ENCODE data around the gene GPC6. TPM values are rescaled to one million over a fixed set of nuclear protein-coding genes. Genes with fewer than 3 reads are reported as not detected.

GPC6 gene
- total and polyA plus RNA-seq, 9 of the 15 experiments (the other 6 are each of a cell fraction or from before 2014, with no cell fraction given) = under 0.01 to 0.20 (median 0.01) TPM; not detected in 4

DNA sequence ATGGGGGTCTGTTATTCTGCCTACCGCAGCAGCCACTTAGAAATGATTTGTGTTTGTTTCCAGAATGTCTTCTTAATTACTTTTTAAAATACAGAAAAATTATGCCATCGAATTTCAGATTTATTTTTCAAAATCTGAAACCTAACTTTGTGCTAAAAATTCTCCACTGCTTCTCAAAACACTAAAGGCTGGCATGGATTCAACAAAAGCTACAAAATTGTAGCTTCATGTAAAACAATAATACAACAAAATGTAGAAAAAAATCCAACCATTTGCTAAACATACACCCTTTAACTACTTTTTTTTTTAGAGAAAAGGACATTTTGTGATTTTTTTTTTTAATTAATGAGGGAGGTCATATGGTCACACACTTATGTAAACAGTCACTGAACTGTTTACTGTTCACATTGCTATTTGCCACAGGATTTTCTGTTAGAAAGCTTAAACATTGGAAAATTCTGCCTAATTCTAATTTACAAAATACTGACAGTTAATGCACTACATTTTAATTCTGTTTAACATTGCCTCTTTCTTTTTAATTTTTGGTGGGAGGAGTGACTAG lies 646.3 kb downstream of the GPC6 start:
- intact Hi-C loops (cut with micrococcal nuclease) = no loop called here
- WGBS (ENCODE audit: insufficient coverage, low coverage, missing lambda C conversion rate) = 0% methylated on average over 2 of the region's 2 CpGs
- H3K36me3 ChIP-seq (ENCODE audit: control insufficient read depth, insufficient read depth, low read length) = no peaks in the 10 kb centered on the region
- in situ Hi-C loops (cut with MboI) = no loop called here
- no peak overlapping the region for H3K27ac ChIP-seq (ENCODE audit: extremely low read depth, low read depth, low read length)
- no peaks in the 10 kb centered on the region for H4K20me1 ChIP-seq (replicated peaks; ENCODE audit: control insufficient read depth, insufficient read depth, low read length)
- no peaks in the 10 kb centered on the region for H3K9me3 ChIP-seq (replicated peaks; ENCODE audit: control insufficient read depth, insufficient read depth, low read depth, low read length)
- no peak overlapping the region for H3K4me2 ChIP-seq (ENCODE audit: insufficient read depth, low read length)
- no peak for TF ChIP-seq SIX5 (IDR thresholded peaks at IDR 0.05; ENCODE audit: borderline replicate concordance in 1 of 2, insufficient read depth in 1 of 2, low read depth in 1 of 2, low read length in 2 of 2)
- TF ChIP-seq ZNF431 (CRISPR knock-in tag; IDR thresholded peaks at IDR 0.05) = no peak
- TF ChIP-seq XRCC4 (IDR thresholded peaks at IDR 0.05; ENCODE audit: extremely low read depth, insufficient read depth, insufficient read length) = no peak
- no peak for TF ChIP-seq LEF1 (IDR thresholded peaks at IDR 0.05)
- TF ChIP-seq MTA3 (IDR thresholded peaks at IDR 0.05; ENCODE audit: borderline replicate concordance) = no peak
- TF ChIP-seq NUFIP1 (IDR thresholded peaks at IDR 0.05; ENCODE audit: partially characterized antibody) = no peak
- TF ChIP-seq ZNF830 (CRISPR knock-in tag; IDR thresholded peaks at IDR 0.05) = no peak
- no peak for TF ChIP-seq ELF2 (CRISPR knock-in tag; IDR thresholded peaks at IDR 0.05)
- TF ChIP-seq, protein P1, sequence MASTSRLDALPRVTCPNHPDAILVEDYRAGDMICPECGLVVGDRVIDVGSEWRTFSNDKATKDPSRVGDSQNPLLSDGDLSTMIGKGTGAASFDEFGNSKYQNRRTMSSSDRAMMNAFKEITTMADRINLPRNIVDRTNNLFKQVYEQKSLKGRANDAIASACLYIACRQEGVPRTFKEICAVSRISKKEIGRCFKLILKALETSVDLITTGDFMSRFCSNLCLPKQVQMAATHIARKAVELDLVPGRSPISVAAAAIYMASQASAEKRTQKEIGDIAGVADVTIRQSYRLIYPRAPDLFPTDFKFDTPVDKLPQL (IDR thresholded peaks at IDR 0.05; ENCODE audit: extremely low read depth, insufficient read length) = no peak
- no peak for TF ChIP-seq ETS2 (tag; IDR thresholded peaks at IDR 0.05; ENCODE audit: borderline replicate concordance, poor library complexity, severe bottlenecking)
- no peak for TF ChIP-seq KLF1 (tag; IDR thresholded peaks at IDR 0.05)
- CTCF ChIA-PET (ENCODE audit: low intra/inter-chr PET ratio) = no interaction called here
- BruUV-seq (replicated peaks) = no TSS peak
- H3K9me1 ChIP-seq (ENCODE audit: control insufficient read depth, insufficient read depth, low read length) = no peaks in the 10 kb centered on the region
- POLR2A ChIA-PET = no interaction called here
- H3K79me2 ChIP-seq (ENCODE audit: control insufficient read depth, insufficient read depth, low read length) = no peaks in the 10 kb centered on the region
- no peak overlapping the region for H3K9ac ChIP-seq (ENCODE audit: insufficient read depth in 1 of 2, low read depth in 2 of 2, low read length in 2 of 2)
- DNase-seq (ENCODE audit: extremely low read depth in 1 of 4, low spot score in 3 of 4) (no peak), FAIRE-seq (no peak), ATAC-seq (no peak)
- H3K27me3 ChIP-seq (ENCODE audit: control insufficient read depth in 2 of 2, insufficient read depth in 2 of 2, low read length in 2 of 2) = no peaks in the 10 kb centered on the region
- H3K4me3 ChIP-seq = no peak overlapping the region
- no peak overlapping the region for H2AFZ ChIP-seq (ENCODE audit: low read depth, low read length)
- no peaks in the 10 kb centered on the region for H3K4me1 ChIP-seq (replicated peaks in 1 of 2; ENCODE audit: control insufficient read depth in 2 of 2, insufficient read depth in 2 of 2, low read length in 2 of 2)
